ENCODE measurements around the gene AQP9.

- TF ChIP-seq CTCF (IDR thresholded peaks at IDR 0.05; ENCODE audit: insufficient read depth, low read length), result no peak
- TF ChIP-seq POLR2AphosphoS5 (IDR thresholded peaks at IDR 0.05; ENCODE audit: low read depth), result no peak
- no peak for TF ChIP-seq GABPA (IDR thresholded peaks at IDR 0.05; ENCODE audit: low read depth)
Observed at GRCh38 chr15:58134886-58135285, 3.3 kb upstream of the AQP9 start.
